ENCODE data around the gene SACS.
"Not testable (repeated sequence)": the region's sequence is repeated elsewhere in the genome, so short reads cannot be mapped to it uniquely, and the experiment has no call there.

SACS gene

DNA sequence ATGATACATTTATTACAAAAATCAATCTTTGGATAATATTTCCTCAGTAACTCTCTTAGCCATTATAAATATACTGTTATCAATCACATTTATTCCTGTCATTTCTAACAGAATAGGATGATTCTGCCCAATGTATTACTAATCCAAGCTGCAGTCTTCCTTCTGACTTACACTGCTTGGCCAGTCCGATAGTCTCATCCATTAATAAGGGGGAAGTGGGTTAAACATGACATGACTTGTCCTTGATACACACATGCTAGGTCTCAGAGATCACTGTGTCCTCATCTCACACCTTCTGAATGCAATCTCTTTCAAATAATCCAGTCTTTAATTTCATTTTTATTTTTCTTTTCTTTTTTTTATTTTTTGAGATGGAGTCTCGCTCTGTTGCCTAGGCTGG, 18.8 kb downstream of the SACS start:
- in situ Hi-C loops (cut with HindIII; ENCODE audit: low sequenced_read_pairs) = loop anchor here (5.0 kb wide), 1 partner anchor 32 kb away; no protein-coding TSS in a partner anchor
- TF ChIP-seq CTCF (IDR thresholded peaks at IDR 0.05; ENCODE audit: low read depth, low read length, missing control alignments) = no peak
- H3K4me3 ChIP-seq (ENCODE audit: low read depth, low read length) = no peak overlapping the region
- DNase-seq (ENCODE audit: low read depth) = no peak

DNA sequence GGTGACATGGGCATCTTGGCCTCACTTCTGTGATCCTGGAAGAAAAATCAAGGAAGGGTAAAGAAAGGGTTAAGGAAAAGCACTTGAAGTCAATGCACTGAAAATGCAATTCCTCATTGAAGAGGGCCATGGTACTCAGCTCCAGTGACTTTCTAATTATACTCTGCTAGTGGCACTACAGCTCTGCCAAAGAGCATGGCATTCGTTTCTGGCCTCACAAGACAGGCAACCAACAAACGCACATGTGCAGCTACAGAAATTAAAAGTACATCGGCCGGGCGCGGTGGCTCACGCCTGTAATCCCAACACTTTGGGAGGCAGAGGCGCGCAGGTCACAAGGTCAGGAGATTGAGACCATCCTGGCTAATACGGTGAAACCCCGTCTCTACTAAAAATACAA, 21.8 kb downstream of the SACS start:
- in situ Hi-C loops (cut with HindIII; ENCODE audit: low sequenced_read_pairs) = no loop called here
- DNase-seq (ENCODE audit: low read depth) = no peak
- no peak overlapping the region for H3K4me3 ChIP-seq (ENCODE audit: low read depth, low read length)
- no peak for TF ChIP-seq CTCF (IDR thresholded peaks at IDR 0.05; ENCODE audit: low read depth, low read length, missing control alignments)

DNA sequence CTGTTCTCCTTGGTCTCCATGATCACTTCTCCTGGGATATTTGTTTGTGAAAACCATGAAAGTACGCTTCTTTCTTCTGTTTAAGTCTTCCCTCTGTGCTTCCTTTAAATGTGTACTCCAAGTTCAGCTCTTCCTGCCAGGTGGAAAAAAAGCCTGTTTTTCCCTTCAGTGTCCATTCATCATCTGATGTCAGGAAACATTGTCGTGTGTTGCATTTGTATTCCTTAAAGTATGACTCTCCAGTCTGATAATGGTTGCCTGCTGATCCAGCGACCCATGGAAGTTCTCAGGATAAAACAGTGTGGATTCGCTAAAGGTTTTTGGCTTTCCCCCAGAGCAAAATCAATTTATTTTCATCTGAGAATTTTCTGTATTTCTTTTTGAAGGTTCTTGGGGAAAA, 22.3 kb downstream of the SACS start:
- H3K4me3 ChIP-seq (ENCODE audit: low read depth, low read length) = no peak overlapping the region
- no peak for DNase-seq (ENCODE audit: low read depth)
- in situ Hi-C loops (cut with HindIII; ENCODE audit: low sequenced_read_pairs) = no loop called here
- no peak for TF ChIP-seq CTCF (IDR thresholded peaks at IDR 0.05; ENCODE audit: low read depth, low read length, missing control alignments)

- no peak for TF ChIP-seq CTCF (IDR thresholded peaks at IDR 0.05; ENCODE audit: low read depth, low read length, missing control alignments)
- in situ Hi-C loops (cut with HindIII; ENCODE audit: low sequenced_read_pairs) = no loop called here
- no peak for DNase-seq (ENCODE audit: low read depth)
These were observed 25.5 kb downstream of the SACS start for GRCh38 chr13:23408026-23408425.

GRCh38 chr13:23401156-23401555, 32.3 kb downstream of the SACS start:
- in situ Hi-C loops (cut with HindIII; ENCODE audit: low sequenced_read_pairs); DNase-seq (ENCODE audit: low read depth); H3K4me3 ChIP-seq (ENCODE audit: low read depth, low read length): not testable (repeated sequence)

More at GRCh38 chr13:23408026-23408425, 25.5 kb downstream of the SACS start:
- H3K4me3 ChIP-seq (ENCODE audit: low read depth, low read length) = no peak overlapping the region

GRCh38 chr13:23399347-23399746, 34.2 kb downstream of the SACS start:
- no peak for TF ChIP-seq CTCF (IDR thresholded peaks at IDR 0.05; ENCODE audit: low read depth, low read length, missing control alignments)
- no peak overlapping the region for H3K4me3 ChIP-seq (ENCODE audit: low read depth, low read length)
- no peak for DNase-seq (ENCODE audit: low read depth)
- in situ Hi-C loops (cut with HindIII; ENCODE audit: low sequenced_read_pairs) = no loop called here

DNA sequence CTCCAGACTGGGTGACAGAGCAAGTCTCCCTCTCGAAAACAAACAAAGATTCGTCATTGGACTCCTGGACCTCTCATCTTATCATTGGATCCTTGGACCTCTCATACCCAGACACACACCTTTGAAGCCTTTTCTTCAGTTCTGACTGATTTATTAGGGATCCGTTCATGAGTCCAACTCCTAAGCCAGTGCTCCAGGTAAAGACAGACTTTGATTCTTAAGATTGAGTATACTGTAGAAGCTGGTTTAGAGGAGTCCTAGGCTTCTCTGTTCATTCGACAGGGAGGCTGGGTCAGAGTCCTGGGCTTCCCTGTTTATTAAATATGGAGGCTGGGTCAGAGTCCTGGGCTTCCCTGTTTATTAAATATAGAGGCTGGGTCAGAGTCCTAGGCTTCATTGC, 38.7 kb downstream of the SACS start:
- H3K4me3 ChIP-seq (ENCODE audit: low read depth, low read length) = no peak overlapping the region
- in situ Hi-C loops (cut with HindIII; ENCODE audit: low sequenced_read_pairs) = no loop called here
- TF ChIP-seq CTCF (IDR thresholded peaks at IDR 0.05; ENCODE audit: low read depth, low read length, missing control alignments) = no peak
- DNase-seq (ENCODE audit: low read depth) = no peak

All from astrocyte of the cerebellum (primary cell).